GM18870 (cell line): ENCODE data around the gene PMP22.
"Not testable (repeated sequence)": the region's sequence is repeated elsewhere in the genome, so short reads cannot be mapped to it uniquely, and the experiment has no call there.

ENCODE experiments used
- ATAC-seq: cut with Tn5 transposase; IDR thresholded peaks from one replicate; pipeline ENCODE4 v1.9.1; 2021; ENCODE audit warnings: moderate library complexity; ENCODE audit not compliant: unreplicated experiment

Gene PMP22

GRCh38 chr17:15220785-15221184, 44.3 kb downstream of the PMP22 start:
- ATAC-seq: no peak

DNA sequence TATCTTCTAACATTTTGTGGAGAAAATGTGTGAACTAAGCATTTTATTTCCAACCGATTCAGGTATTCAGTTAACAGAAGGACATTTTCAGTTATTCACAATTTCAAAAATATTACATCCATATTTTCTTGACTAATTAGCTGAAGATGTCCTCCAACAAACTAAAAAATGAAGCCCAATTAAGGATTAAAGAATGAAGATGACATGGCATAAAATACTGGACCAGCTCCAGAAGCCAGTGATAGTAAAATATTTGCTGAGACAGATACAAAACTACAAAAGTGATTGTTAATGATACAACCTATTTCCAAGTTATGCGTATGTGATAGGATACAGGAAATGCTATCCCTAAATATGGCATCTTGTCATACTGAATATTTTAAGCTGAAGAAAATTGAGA, 48.6 kb downstream of the PMP22 start:
- ATAC-seq: no peak

GRCh38 chr17:15213381-15214087, 51.6 kb downstream of the PMP22 start:
- no peak for ATAC-seq

DNA sequence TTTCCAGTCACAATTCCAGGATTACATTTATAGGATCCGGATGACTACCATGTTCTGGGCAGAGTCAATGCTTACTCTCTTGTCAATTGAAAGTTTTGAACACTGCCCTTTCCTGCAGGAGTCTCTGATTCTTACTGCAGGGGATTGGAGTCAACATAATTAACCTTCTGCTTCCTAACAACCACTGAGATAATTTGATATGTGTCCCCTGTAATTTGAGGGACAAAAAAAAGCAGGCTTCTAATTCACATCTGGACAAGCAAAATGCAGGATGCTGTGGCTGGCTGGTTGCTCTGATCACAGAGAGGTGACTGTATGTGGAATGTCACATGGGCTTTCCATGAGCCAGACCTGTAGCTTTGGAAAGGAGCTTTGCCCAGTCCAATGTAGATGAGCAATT, 54.9 kb downstream of the PMP22 start:
- ATAC-seq: no peak

DNA sequence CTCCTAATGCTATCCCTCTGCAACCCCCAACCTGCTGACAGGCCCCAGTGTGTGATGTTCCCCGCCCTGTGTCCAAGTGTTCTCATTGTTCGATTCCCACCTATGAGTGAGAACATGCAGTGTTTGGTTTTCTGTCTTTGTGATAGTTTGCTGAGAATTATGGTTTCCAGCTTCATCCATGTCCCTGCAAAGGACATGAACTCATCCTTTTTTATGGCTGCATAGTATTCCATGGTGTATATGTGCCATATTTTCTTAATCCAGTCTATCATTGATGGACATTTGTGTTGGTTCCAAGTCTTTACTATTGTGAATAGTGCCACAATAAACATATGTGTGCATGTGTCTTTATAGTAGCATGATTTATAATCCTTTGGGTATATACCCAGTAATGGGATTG, 62.1 kb downstream of the PMP22 start:
- not testable (repeated sequence) for ATAC-seq

- ATAC-seq: not testable (repeated sequence)
Measured at GRCh38 chr17:15200574-15200973, 64.6 kb downstream of the PMP22 start.

DNA sequence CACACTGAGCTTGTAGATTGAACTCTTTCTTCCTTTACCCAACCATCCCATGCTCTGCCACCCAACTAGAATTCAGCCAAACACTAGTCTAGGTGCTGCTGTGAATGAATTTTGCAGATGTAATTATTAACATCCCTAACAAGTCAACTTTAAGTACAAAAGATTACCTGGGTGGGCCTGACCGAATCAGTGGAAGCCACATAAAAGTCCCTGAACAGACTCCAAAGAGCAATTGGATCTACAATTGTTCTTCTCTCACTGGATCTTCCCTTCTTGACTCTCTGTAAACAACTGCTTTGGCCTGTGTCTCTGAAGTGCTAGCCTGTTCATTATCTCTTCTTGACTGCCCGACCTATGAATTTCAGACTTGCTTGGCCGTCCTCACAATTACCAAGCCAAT, 67.9 kb downstream of the PMP22 start:
- no peak for ATAC-seq

DNA sequence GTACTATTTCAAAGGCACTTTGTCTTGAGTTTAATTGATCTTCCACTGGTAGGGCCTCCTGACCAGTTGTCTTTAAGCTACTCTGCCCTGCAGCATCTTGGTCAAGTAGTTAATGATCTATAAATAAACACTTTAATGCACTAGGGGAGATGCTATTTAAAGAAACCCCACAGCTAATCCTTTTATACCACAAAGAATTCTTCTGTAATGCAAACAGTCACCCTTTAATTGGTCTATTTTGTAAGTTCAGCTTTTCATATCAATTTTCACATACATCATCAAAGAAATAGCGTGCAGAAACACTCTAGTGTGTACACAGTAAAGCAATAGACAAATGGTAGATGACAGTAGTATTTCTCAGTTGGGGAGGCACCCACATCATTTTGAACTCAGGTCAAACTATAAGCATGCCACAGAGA, 70.3 kb downstream of the PMP22 start:
- ATAC-seq: no peak

GRCh38 chr17:15185625-15185991, 79.5 kb downstream of the PMP22 start:
- ATAC-seq: no peak

GRCh38 chr17:15184872-15185624, 80.1 kb downstream of the PMP22 start:
- no peak for ATAC-seq

GRCh38 chr17:15181816-15182215, 83.3 kb downstream of the PMP22 start:
- ATAC-seq: no peak

DNA sequence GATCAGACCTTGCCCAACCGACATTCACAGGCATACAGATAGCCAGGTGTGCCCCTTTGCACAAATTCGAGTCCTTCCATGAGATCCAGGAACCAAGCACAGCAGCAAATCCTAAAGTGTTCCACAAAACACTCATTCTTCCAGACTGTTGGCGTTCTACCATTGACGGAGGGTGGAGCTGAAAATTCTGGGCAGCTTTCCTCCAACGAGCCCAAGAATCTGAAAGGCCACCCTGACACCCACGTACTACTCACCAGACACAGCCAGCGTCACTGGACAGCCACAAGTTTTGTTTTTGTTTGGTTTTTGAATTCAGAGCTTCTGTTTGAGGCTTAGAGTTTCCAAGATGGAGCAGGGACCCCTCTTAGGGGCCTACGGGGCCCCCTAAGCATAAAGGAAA, 83.8 kb downstream of the PMP22 start:
- ATAC-seq: no peak

DNA sequence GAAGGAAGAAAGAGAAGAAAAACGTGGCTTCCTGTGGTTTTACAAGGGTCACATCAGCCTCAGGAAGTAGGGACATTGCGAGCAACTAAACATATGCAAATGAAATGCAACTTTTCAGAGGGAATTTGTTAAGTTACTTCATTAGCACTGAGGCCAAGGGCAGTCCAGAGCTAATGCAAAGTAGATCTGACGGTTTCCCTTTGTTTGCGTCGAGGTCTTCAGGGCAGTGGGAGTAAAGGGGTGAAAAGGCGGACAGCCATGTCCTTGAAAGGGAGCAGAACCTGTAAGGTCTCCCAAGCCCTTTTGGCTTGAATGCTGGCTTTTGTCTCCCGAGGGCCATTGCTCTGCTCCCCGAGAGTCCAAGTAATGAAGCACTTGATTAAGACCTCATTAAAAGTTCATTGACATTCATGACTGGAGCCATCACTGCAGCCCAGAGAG, 85.0 kb downstream of the PMP22 start:
- ATAC-seq: no peak
